Vagina (tissue), 2 donors: ENCODE data around the gene DCAF8.

ENCODE experiments used
- CTCF ChIP-seq, 3 experiments: fragments of 450-650 bp in 2 of 3; fragments of 200-600 bp in 1 of 3; sonication (generic) in 1 of 3; IDR thresholded peaks; one replicate each; pipeline ENCODE4 v1.5.1; 2017 to 2019; ENCODE audit warnings: antibody characterized with exemption in 3 of 3, mild to moderate bottlenecking in 2 of 3, moderate library complexity in 2 of 3
- POLR2A ChIP-seq, 2 donors: fragments of 450-650 bp; IDR thresholded peaks; one replicate each; pipeline ENCODE4 v1.6.1; 2017; ENCODE audit warnings: antibody characterized with exemption in 2 of 2, mild to moderate bottlenecking in 2 of 2, moderate library complexity in 2 of 2
- POLR2AphosphoS5 ChIP-seq, 2 donors: sonication (generic); formaldehyde crosslinking; IDR thresholded peaks; one replicate each; pipeline ENCODE4 v1.9.0; 2017; ENCODE audit warnings: antibody characterized with exemption in 2 of 2, mild to moderate bottlenecking in 2 of 2, low read depth in 1 of 2; ENCODE audit not compliant: insufficient read depth in 1 of 2

- TF ChIP-seq POLR2A (IDR thresholded peaks at IDR 0.05) (no peak), POLR2AphosphoS5 (IDR thresholded peaks at IDR 0.05; ENCODE audit: insufficient read depth in 1 of 2, low read depth in 1 of 2) (no peak), CTCF (IDR thresholded peaks at IDR 0.05) (no peak)
Measured at GRCh38 chr1:160285506-160285905, 23.2 kb upstream of the DCAF8 start.
